ENCODE measurements around the gene EPHB6.

GRCh38 chr7:142838461-142839213, 16.2 kb upstream of the EPHB6 start:
- TF ChIP-seq, protein P1, sequence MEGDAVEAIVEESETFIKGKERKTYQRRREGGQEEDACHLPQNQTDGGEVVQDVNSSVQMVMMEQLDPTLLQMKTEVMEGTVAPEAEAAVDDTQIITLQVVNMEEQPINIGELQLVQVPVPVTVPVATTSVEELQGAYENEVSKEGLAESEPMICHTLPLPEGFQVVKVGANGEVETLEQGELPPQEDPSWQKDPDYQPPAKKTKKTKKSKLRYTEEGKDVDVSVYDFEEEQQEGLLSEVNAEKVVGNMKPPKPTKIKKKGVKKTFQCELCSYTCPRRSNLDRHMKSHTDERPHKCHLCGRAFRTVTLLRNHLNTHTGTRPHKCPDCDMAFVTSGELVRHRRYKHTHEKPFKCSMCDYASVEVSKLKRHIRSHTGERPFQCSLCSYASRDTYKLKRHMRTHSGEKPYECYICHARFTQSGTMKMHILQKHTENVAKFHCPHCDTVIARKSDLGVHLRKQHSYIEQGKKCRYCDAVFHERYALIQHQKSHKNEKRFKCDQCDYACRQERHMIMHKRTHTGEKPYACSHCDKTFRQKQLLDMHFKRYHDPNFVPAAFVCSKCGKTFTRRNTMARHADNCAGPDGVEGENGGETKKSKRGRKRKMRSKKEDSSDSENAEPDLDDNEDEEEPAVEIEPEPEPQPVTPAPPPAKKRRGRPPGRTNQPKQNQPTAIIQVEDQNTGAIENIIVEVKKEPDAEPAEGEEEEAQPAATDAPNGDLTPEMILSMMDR (IDR thresholded peaks at IDR 0.05) = no peak
- no peak for TF ChIP-seq POLR2A (IDR thresholded peaks at IDR 0.05)
